Measurements from ENCODE around the gene MRPL55. TPM values are rescaled to one million over a fixed set of nuclear protein-coding genes. Genes with fewer than 3 reads are reported as not detected.

Gene MRPL55
- total RNA-seq, 3 donors from 2014 or later: 82.3 to 93.0 (median 89.5) TPM

GRCh38 chr1:228063251-228064191 lies 45.6 kb downstream of the MRPL55 start:
- Mint-ChIP-seq H3K9me3 (no peaks in the 10 kb centered on the region), H3K36me3 (ENCODE audit: insufficient read depth) (no peaks in the 10 kb centered on the region), H3K4me1 (ENCODE audit: low read depth) (peaks cover 14% of the 10 kb centered on the region), H3K27me3 (ENCODE audit: low read depth) (peaks cover 41% of the 10 kb centered on the region), H3K4me3 (no peak overlapping the region)
- no peak for ATAC-seq
- DNase-seq: no peak

- Mint-ChIP-seq H3K4me3 (no peak overlapping the region), H3K27me3 (ENCODE audit: low read depth) (peaks cover 46% of the 10 kb centered on the region), H3K9me3 (no peaks in the 10 kb centered on the region), H3K36me3 (ENCODE audit: insufficient read depth) (no peaks in the 10 kb centered on the region), H3K4me1 (ENCODE audit: low read depth) (peaks cover 14% of the 10 kb centered on the region)
- no peak for ATAC-seq
- no peak for DNase-seq
These were observed 46.3 kb downstream of the MRPL55 start for GRCh38 chr1:228062812-228063211.

GRCh38 chr1:228062085-228062791 lies 46.9 kb downstream of the MRPL55 start:
- Mint-ChIP-seq H3K27me3 (ENCODE audit: low read depth) (peaks cover 46% of the 10 kb centered on the region), H3K9me3 (no peaks in the 10 kb centered on the region), H3K4me3 (no peak overlapping the region), H3K36me3 (ENCODE audit: insufficient read depth) (no peaks in the 10 kb centered on the region), H3K4me1 (ENCODE audit: low read depth) (peaks cover 14% of the 10 kb centered on the region)
- ATAC-seq (no peak), DNase-seq (no peak)

- peaks cover 14% of the 10 kb centered on the region for H3K4me1 Mint-ChIP-seq (ENCODE audit: low read depth)
- H3K36me3 Mint-ChIP-seq (ENCODE audit: insufficient read depth): no peaks in the 10 kb centered on the region
- H3K4me3 Mint-ChIP-seq: no peak overlapping the region
- no peaks in the 10 kb centered on the region for H3K9me3 Mint-ChIP-seq
- ATAC-seq (no peak), DNase-seq (no peak)
- H3K27me3 Mint-ChIP-seq (ENCODE audit: low read depth): peaks cover 40% of the 10 kb centered on the region
These were observed 47.6 kb downstream of the MRPL55 start for GRCh38 chr1:228061411-228062084.

- H3K27me3 Mint-ChIP-seq (ENCODE audit: low read depth): peaks cover 35% of the 10 kb centered on the region
- peaks cover 14% of the 10 kb centered on the region for H3K4me1 Mint-ChIP-seq (ENCODE audit: low read depth)
- DNase-seq (no peak), ATAC-seq (no peak)
- H3K36me3 Mint-ChIP-seq (ENCODE audit: insufficient read depth): no peaks in the 10 kb centered on the region
- H3K9me3 Mint-ChIP-seq: no peaks in the 10 kb centered on the region
- H3K4me3 Mint-ChIP-seq: no peak overlapping the region
These were observed 48.5 kb downstream of the MRPL55 start for GRCh38 chr1:228060458-228061190.

GRCh38 chr1:228059634-228060457 lies 49.3 kb downstream of the MRPL55 start:
- H3K4me1 Mint-ChIP-seq (ENCODE audit: low read depth): peaks cover 14% of the 10 kb centered on the region
- H3K27me3 Mint-ChIP-seq (ENCODE audit: low read depth): peaks cover 29% of the 10 kb centered on the region
- peak overlapping the region; percentile 59 for H3K4me3 Mint-ChIP-seq
- DNase-seq: peak; percentile 63
- no peaks in the 10 kb centered on the region for H3K9me3 Mint-ChIP-seq
- ATAC-seq: peak; percentile 59 to 68
- H3K36me3 Mint-ChIP-seq (ENCODE audit: insufficient read depth): no peaks in the 10 kb centered on the region

GRCh38 chr1:228058949-228059633 lies 50.0 kb downstream of the MRPL55 start:
- H3K4me3 Mint-ChIP-seq: peak overlapping the region; percentile 59

GRCh38 chr1:228058172-228058948 lies 50.7 kb downstream of the MRPL55 start:
- ATAC-seq (no peak), DNase-seq (no peak)
- Mint-ChIP-seq H3K36me3 (ENCODE audit: insufficient read depth) (no peaks in the 10 kb centered on the region), H3K27me3 (ENCODE audit: low read depth) (peaks cover 30% of the 10 kb centered on the region), H3K9me3 (no peaks in the 10 kb centered on the region), H3K4me3 (peak overlapping the region; percentile 16), H3K4me1 (ENCODE audit: low read depth) (peaks cover 14% of the 10 kb centered on the region)

More at GRCh38 chr1:228058949-228059633, 50.0 kb downstream of the MRPL55 start:
- H3K27me3 Mint-ChIP-seq (ENCODE audit: low read depth): peaks cover 26% of the 10 kb centered on the region
- ATAC-seq (peak; percentile 61 to 62), DNase-seq (peak; percentile 28)
- no peaks in the 10 kb centered on the region for H3K36me3 Mint-ChIP-seq (ENCODE audit: insufficient read depth)
- H3K9me3 Mint-ChIP-seq: no peaks in the 10 kb centered on the region
- peaks cover 14% of the 10 kb centered on the region for H3K4me1 Mint-ChIP-seq (ENCODE audit: low read depth)

Other genes with a start within 250 kb of the MRPL55 start
- under 1 TPM; 0.05 to 0.08 (median 0.05) TPM for gene WNT9A, start 161.4 kb downstream of the MRPL55 start, total RNA-seq
- gene WNT3A, start 102.3 kb downstream of the MRPL55 start, total RNA-seq: not detected
- 100 to 1,000 TPM; 404 to 411 (median 408) TPM for gene ARF1, start 26.6 kb downstream of the MRPL55 start, total RNA-seq
- 10 to 100 TPM; 41.0 to 41.9 (median 41.7) TPM for gene C1orf35, start 6.0 kb downstream of the MRPL55 start, total RNA-seq
- 100 to 1,000 TPM; 219 to 248 (median 242) TPM for gene GUK1, start 31.0 kb upstream of the MRPL55 start, total RNA-seq
- gene GJC2, start 40.6 kb upstream of the MRPL55 start, total RNA-seq: under 1 TPM; 0.49 to 0.79 (median 0.53) TPM
- gene IBA57, start 56.5 kb upstream of the MRPL55 start, total RNA-seq: 10 to 100 TPM; 14.5 to 17.6 (median 15.9) TPM
- 1 to 10 TPM; 6.3 to 9.3 (median 7.5) TPM for gene OBSCN, start 98.7 kb upstream of the MRPL55 start, total RNA-seq

All from activated T-cell treated with anti-CD3 and anti-CD28 coated beads, Interleukin-2, amount 50 U/mL, for 4 hours (primary cell).